WTC11 (cell line): ENCODE measurements around the gene SAP130. TPM values are rescaled to one million over a fixed set of nuclear protein-coding genes. Genes with fewer than 3 reads are reported as not detected.

ENCODE experiments used
- ATAC-seq: fragments of 200-7000 bp; cut with Tn5 transposase; 2 replicates; pipeline ENCODE4 v1.10.0; 2021; ENCODE audit warnings: mild to moderate bottlenecking, moderate library complexity
- CTCF ChIA-PET: fragments of 300-600 bp; sonication (Branson Sonifier 250); formaldehyde crosslinking; loops from one replicate; lab custom pipeline; 2021; ENCODE audit warnings: antibody characterized with exemption; lab: Charles Lee
- POLR2A ChIA-PET: fragments of 350-600 bp; sonication (Branson Sonifier 250); formaldehyde crosslinking; loops from one replicate; lab custom pipeline; 2021; ENCODE audit warnings: antibody characterized with exemption; lab: Charles Lee
- DNase-seq: peaks from one replicate; pipeline ENCODE4 v3.0.0; 2021; ENCODE audit warnings: low spot score
- H3K27ac Mint-ChIP-seq: 2 replicates; pipeline ENCODE4 v1.8.0; 2021; ENCODE audit warnings: mixed read lengths
- H3K27me3 Mint-ChIP-seq: 2 replicates; pipeline ENCODE4 v1.8.0; 2021; ENCODE audit warnings: low read depth, mild to moderate bottlenecking, moderate library complexity, mixed read lengths
- H3K36me3 Mint-ChIP-seq: 2 replicates; pipeline ENCODE4 v1.8.0; 2021; ENCODE audit warnings: mixed read lengths
- H3K4me1 Mint-ChIP-seq: 2 replicates; pipeline ENCODE4 v1.8.0; 2022; ENCODE audit warnings: mixed read lengths
- H3K4me3 Mint-ChIP-seq: 2 replicates; pipeline ENCODE4 v1.8.0; 2021; ENCODE audit warnings: mild to moderate bottlenecking, moderate library complexity, mixed read lengths
- H3K9me3 Mint-ChIP-seq: 2 replicates; pipeline ENCODE4 v1.8.0; 2021; ENCODE audit warnings: mixed read lengths
- ATF1 ChIP-seq: sonication (generic); formaldehyde crosslinking; IDR thresholded peaks from 2 replicates; pipeline ENCODE4 v1.8.1; 2023; ENCODE audit warnings: mild to moderate bottlenecking, moderate library complexity, missing genetic modification reagents
- CBFB ChIP-seq: sonication (generic); formaldehyde crosslinking; IDR thresholded peaks from 2 replicates; pipeline ENCODE4 v1.8.1; 2022; ENCODE audit warnings: mild to moderate bottlenecking, low read depth, missing genetic modification reagents
- CTCF ChIP-seq: fragments of 200-600 bp; IDR thresholded peaks from 2 replicates; pipeline ENCODE4 v1.8.0; 2022; ENCODE audit warnings: antibody characterized with exemption
- ERG ChIP-seq: fragments of 250-450 bp; sonication (Bioruptor Pico); IDR thresholded peaks from 2 replicates; pipeline ENCODE4 v1.8.0; 2021; ENCODE audit warnings: mild to moderate bottlenecking
- FOXP1 ChIP-seq: sonication (generic); formaldehyde crosslinking; IDR thresholded peaks from 2 replicates; pipeline ENCODE4 v1.8.0; 2022; ENCODE audit warnings: missing genetic modification reagents, mild to moderate bottlenecking, moderate library complexity, borderline replicate concordance
- GABPB1 ChIP-seq: sonication (generic); formaldehyde crosslinking; IDR thresholded peaks from 2 replicates; pipeline ENCODE4 v1.8.1; 2023; ENCODE audit warnings: mild to moderate bottlenecking, missing genetic modification reagents
- GRHL2 ChIP-seq: fragments of 250-450 bp; sonication (Bioruptor Pico); IDR thresholded peaks from 2 replicates; pipeline ENCODE4 v1.8.0; 2022; ENCODE audit warnings: mild to moderate bottlenecking, moderate library complexity; ENCODE audit not compliant: insufficient replicate concordance, severe bottlenecking
- MLX ChIP-seq: sonication (generic); formaldehyde crosslinking; IDR thresholded peaks from 2 replicates; pipeline ENCODE4 v1.8.1; 2023; ENCODE audit warnings: mild to moderate bottlenecking, missing genetic modification reagents, moderate library complexity
- MXD4 ChIP-seq: fragments of 250-450 bp; sonication (Bioruptor Pico); IDR thresholded peaks from 2 replicates; pipeline ENCODE4 v1.8.0; 2021; ENCODE audit warnings: mild to moderate bottlenecking, moderate library complexity, borderline replicate concordance
- MYBL2 ChIP-seq: sonication (generic); formaldehyde crosslinking; IDR thresholded peaks from 2 replicates; pipeline ENCODE4 v1.8.1; 2023; ENCODE audit warnings: mild to moderate bottlenecking, moderate library complexity, missing genetic modification reagents
- NR2C2 ChIP-seq: sonication (generic); formaldehyde crosslinking; IDR thresholded peaks from 2 replicates; pipeline ENCODE4 v1.8.0; 2022; ENCODE audit warnings: mild to moderate bottlenecking, missing genetic modification reagents
- OVOL2 ChIP-seq: fragments of 250-450 bp; sonication (Bioruptor Pico); IDR thresholded peaks from 2 replicates; pipeline ENCODE4 v1.9.0; 2021; ENCODE audit warnings: mild to moderate bottlenecking, borderline replicate concordance
- STAT6 ChIP-seq: sonication (generic); formaldehyde crosslinking; conservative IDR thresholded peaks from 2 replicates; pipeline ENCODE4 v1.8.1; 2023; ENCODE audit warnings: mild to moderate bottlenecking, low read depth, missing genetic modification reagents, moderate library complexity
- TEAD1 ChIP-seq: sonication (generic); formaldehyde crosslinking; IDR thresholded peaks from 2 replicates; pipeline ENCODE4 v1.8.0; 2022; ENCODE audit warnings: mild to moderate bottlenecking, missing genetic modification reagents
- ZBTB21 ChIP-seq: sonication (generic); formaldehyde crosslinking; IDR thresholded peaks from 2 replicates; pipeline ENCODE4 v1.8.1; 2023; ENCODE audit warnings: mild to moderate bottlenecking, missing genetic modification reagents, borderline replicate concordance
- ZNF121 ChIP-seq: sonication (generic); formaldehyde crosslinking; IDR thresholded peaks from 2 replicates; pipeline ENCODE4 v1.8.0; 2023; ENCODE audit warnings: missing genetic modification reagents
- ZNF263 ChIP-seq: sonication (generic); formaldehyde crosslinking; IDR thresholded peaks from 2 replicates; pipeline ENCODE4 v1.8.1; 2022; ENCODE audit warnings: low read depth, mild to moderate bottlenecking, moderate library complexity, missing genetic modification reagents
- ZNF281 ChIP-seq: sonication (generic); formaldehyde crosslinking; IDR thresholded peaks from 2 replicates; pipeline ENCODE4 v1.8.0; 2023; ENCODE audit warnings: mild to moderate bottlenecking, missing genetic modification reagents
- total RNA-seq: library from RNA; stranded (reverse); gene quantifications from 3 replicates; pipeline ENCODE4 v1.2.3, GENCODE V29; 2021

Gene SAP130
- total RNA-seq, 1 experiment from 2014 or later: 45.6 TPM

- TF ChIP-seq TEAD1 (CRISPR knock-in tag): no peak
- no peak for TF ChIP-seq NR2C2 (CRISPR knock-in tag)
Observed at GRCh38 chr2:128058114-128058513, 30.3 kb upstream of the SAP130 start (continued).

GRCh38 chr2:128057334-128057733 lies 29.5 kb upstream of the SAP130 start:
- Mint-ChIP-seq H3K27ac (no peak overlapping the region), H3K27me3 (no peaks in the 10 kb centered on the region; the same call in none of the 2 replicates), H3K36me3 (no peaks in the 10 kb centered on the region), H3K4me1 (no peaks in the 10 kb centered on the region), H3K9me3 (peaks cover 5% of the 10 kb centered on the region), H3K4me3 (no peak overlapping the region)
- POLR2A ChIA-PET: no interaction called here
- ATAC-seq (no peak), DNase-seq (no peak)
- TF ChIP-seq STAT6 (CRISPR knock-in tag) (no peak), GABPB1 (CRISPR knock-in tag) (peak; percentile 59; the same call in 1 of the 2 replicates)
- CTCF ChIA-PET: interaction anchor here (0.6 kb wide), 2 partner anchors 130 to 466 kb away, joined by 3 read pairs; no protein-coding TSS in a partner anchor

- ATAC-seq (no peak), DNase-seq (no peak)
- H3K4me1 Mint-ChIP-seq: no peaks in the 10 kb centered on the region
- peaks cover 23% of the 10 kb centered on the region for H3K9me3 Mint-ChIP-seq
- no peak overlapping the region for H3K27ac Mint-ChIP-seq
- peaks cover 9% of the 10 kb centered on the region for H3K27me3 Mint-ChIP-seq
- TF ChIP-seq CTCF: no peak
- POLR2A ChIA-PET: no interaction called here
- CTCF ChIA-PET: interaction anchor here (0.6 to 3.3 kb wide), 9 partner anchors 8 to 948 kb away, joined by 3 to 44 read pairs (median 3); no protein-coding TSS in a partner anchor
- H3K4me3 Mint-ChIP-seq: no peak overlapping the region
- H3K36me3 Mint-ChIP-seq: no peaks in the 10 kb centered on the region
Observed at GRCh38 chr2:128054104-128054885, 26.4 kb upstream of the SAP130 start.

- DNase-seq (no peak), ATAC-seq (no peak)
- no peak overlapping the region for H3K27ac Mint-ChIP-seq
- no peak overlapping the region for H3K4me3 Mint-ChIP-seq
- CTCF ChIA-PET: interaction anchor here (3.3 kb wide), 1 partner anchor 11 kb away, joined by 44 read pairs; no protein-coding TSS in a partner anchor
- H3K27me3 Mint-ChIP-seq: peaks cover 11% of the 10 kb centered on the region
- POLR2A ChIA-PET: no interaction called here
- H3K9me3 Mint-ChIP-seq: peaks cover 30% of the 10 kb centered on the region
- H3K36me3 Mint-ChIP-seq: no peaks in the 10 kb centered on the region
- H3K4me1 Mint-ChIP-seq: no peaks in the 10 kb centered on the region
- no peak for TF ChIP-seq GRHL2 (CRISPR knock-in tag)
- TF ChIP-seq ZBTB21 (CRISPR knock-in tag): no peak
- no peak for TF ChIP-seq ZNF121 (CRISPR knock-in tag)
- TF ChIP-seq ERG: no peak
- no peak for TF ChIP-seq CBFB (CRISPR knock-in tag)
- no peak for TF ChIP-seq ATF1 (CRISPR knock-in tag)
- TF ChIP-seq MXD4 (CRISPR knock-in tag): no peak
- TF ChIP-seq FOXP1 (CRISPR knock-in tag): no peak
- no peak for TF ChIP-seq OVOL2 (CRISPR knock-in tag)
- no peak for TF ChIP-seq ZNF263
- TF ChIP-seq MLX (CRISPR knock-in tag): no peak
- no peak for TF ChIP-seq ZNF281
- TF ChIP-seq MYBL2 (CRISPR knock-in tag): no peak
- TF ChIP-seq, all 79 proteins: peak for 0
Observed at GRCh38 chr2:128053331-128053730, 25.5 kb upstream of the SAP130 start.
